NCI-H1105 treated with DMSO at 0.1 percent for 48 hours (cell line): Measurements from ENCODE around the gene KRT79.

Source experiments
- DNase-seq: peaks from one replicate; lab custom pipeline; 2025; lab: John Stamatoyannopoulos, UW

Gene KRT79

GRCh38 chr12:52834727-52835001, 553 bp upstream of the KRT79 start:
- no peak for DNase-seq

- DNase-seq: no peak
Measured at GRCh38 chr12:52832985-52833905, 866 bp downstream of the KRT79 start.

GRCh38 chr12:52832451-52832850, 1.7 kb downstream of the KRT79 start:
- no peak for DNase-seq

GRCh38 chr12:52831251-52831650, 2.9 kb downstream of the KRT79 start:
- DNase-seq: no peak

- no peak for DNase-seq
Measured at GRCh38 chr12:52829986-52830770, 3.9 kb downstream of the KRT79 start.

- DNase-seq: no peak
Measured at GRCh38 chr12:52828591-52829021, 5.5 kb downstream of the KRT79 start.

GRCh38 chr12:52828156-52828555, 6.0 kb downstream of the KRT79 start:
- DNase-seq: no peak

- DNase-seq: no peak
Measured at GRCh38 chr12:52827499-52828090, 6.5 kb downstream of the KRT79 start.

GRCh38 chr12:52826611-52827498, 7.3 kb downstream of the KRT79 start:
- DNase-seq: no peak

GRCh38 chr12:52825961-52826360, 8.2 kb downstream of the KRT79 start:
- DNase-seq: no peak

- DNase-seq: no peak
Measured at GRCh38 chr12:52824741-52825410, 9.2 kb downstream of the KRT79 start.

- DNase-seq: no peak
Measured at GRCh38 chr12:52823761-52824450, 10.2 kb downstream of the KRT79 start.

GRCh38 chr12:52822771-52823510, 11.2 kb downstream of the KRT79 start:
- no peak for DNase-seq

- no peak for DNase-seq
Measured at GRCh38 chr12:52821826-52822660, 12.1 kb downstream of the KRT79 start.

GRCh38 chr12:52821071-52821730, 12.9 kb downstream of the KRT79 start:
- DNase-seq: no peak

- DNase-seq: no peak
Measured at GRCh38 chr12:52820521-52820920, 13.6 kb downstream of the KRT79 start.

GRCh38 chr12:52819731-52820510, 14.2 kb downstream of the KRT79 start:
- no peak for DNase-seq
